GM18873 (cell line): Measurements from ENCODE around the gene RARRES2.

Experiments used
- ATAC-seq: cut with Tn5 transposase; IDR thresholded peaks from one replicate; pipeline ENCODE4 v1.9.1; 2021; ENCODE audit warnings: mild to moderate bottlenecking, moderate library complexity, moderate number of reproducible peaks; ENCODE audit not compliant: unreplicated experiment, low FRiP score

RARRES2 gene

DNA sequence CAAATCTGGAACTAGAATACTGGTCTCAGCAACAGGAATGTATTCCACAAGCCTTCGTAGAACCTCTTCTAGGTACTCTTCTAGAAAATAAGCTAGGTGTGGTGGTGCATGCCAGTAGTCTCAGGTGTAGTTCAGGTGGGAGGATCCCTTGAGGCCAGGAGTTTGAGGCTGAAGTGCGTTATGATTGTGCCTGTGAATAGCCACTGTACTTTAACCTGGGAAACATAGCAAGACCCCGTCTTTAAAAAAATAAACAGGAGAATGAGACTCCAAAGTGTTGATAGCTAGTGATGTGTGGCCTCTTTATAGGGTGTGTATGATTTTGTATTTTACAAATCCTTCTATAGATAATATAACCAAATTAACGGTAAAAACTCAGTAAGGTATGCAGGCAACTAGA, 36.2 kb upstream of the RARRES2 start:
- ATAC-seq = no peak

DNA sequence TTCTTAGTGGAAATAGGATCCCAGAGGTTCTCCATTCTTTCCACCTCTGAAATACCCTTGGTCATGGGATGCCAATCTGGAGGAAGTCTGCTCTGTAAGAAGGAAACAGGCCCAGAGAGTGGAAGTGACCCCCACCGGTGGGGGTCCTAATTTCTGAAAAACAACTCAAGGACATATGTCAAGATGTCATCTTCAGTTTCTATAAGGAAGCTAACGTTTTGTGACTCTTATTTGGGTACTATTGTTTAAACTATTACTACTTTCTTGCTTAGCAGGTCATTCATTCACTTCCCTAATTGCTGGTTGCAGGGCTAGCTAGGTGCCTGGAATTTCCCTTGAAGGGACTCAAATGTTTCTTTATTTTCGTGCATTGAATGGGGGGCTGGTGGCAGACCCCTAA, 35.8 kb upstream of the RARRES2 start:
- no peak for ATAC-seq

DNA sequence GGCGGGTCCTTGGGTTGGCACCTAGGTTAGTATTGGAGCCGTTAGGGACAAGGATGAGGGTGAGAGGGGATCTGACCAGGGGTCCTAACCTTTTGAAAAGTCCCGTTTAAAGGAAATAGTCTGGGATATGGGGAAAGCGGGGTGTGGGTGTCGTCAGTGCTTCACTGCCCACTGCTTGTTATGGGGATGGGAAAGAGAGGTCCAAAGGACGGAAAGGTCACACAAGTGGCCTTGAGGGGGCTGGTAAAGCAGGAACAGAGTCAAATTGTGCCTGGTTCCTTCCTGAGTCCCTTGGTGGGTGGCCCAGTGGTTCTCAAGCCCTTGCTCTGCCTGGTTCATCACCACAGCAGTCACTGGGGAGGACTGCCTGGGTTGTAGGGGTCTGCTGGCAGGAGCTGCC, 35.1 kb upstream of the RARRES2 start:
- no peak for ATAC-seq

DNA sequence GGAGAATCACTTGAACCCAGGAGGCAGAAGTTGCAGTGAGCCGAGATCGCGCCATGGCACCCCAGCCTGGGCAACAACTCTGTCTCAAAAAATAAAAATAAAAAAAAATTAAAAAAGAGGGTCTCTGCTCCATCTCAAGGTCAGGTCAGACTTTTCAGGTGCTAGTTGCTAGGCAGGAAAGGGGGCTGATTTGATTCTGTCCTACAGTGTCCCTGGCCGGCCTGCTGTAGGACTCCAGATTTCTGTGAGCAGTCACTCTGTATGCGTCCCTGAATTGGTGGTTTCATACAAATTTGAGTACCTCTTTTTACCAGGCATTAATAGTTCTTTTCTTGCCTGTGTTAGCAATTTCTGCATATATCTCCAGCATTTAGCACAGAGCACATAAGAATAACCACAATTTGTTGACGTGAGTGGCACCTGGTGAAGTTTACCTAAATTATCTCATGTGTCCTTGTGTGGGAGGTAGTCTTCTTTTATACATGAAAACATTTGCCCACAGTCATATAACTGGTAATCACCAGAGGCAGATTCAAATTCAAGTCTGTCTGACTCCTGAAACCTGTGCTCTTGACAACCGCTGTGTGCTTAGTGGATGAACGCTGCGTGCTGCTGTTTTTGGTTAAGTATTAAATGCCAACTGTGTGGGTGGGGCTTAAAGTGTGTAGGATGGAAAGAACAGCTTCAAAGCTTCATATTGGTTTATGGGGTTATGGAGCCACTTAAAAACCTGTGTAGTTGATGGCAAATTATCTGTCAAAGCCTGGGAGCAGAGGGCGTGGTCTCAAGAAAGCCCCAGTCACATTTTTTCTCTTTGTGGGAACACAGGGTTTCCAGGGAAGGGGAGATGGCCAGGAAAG, 34.5 kb upstream of the RARRES2 start:
- ATAC-seq = peak; percentile 23

DNA sequence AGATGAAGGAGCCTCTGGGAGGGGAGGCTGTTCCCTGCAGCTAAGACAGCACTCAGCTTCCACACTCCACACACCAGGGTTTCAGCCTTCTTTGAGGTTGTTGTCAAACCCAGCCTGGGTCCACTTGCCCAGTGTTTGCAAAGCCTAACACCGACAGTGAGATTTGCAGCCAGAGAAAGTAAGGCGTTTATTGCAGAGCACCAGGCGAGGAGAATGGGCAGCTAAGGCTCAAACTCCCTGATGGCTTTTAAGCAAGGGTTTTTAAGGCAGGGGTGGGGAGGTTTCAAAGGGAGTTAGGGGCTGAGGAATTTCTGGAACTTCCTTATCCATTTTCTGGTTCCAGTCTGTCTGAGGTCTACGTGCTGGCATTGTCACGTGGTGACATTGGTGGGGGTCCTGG, 33.0 kb upstream of the RARRES2 start:
- no peak for ATAC-seq

DNA sequence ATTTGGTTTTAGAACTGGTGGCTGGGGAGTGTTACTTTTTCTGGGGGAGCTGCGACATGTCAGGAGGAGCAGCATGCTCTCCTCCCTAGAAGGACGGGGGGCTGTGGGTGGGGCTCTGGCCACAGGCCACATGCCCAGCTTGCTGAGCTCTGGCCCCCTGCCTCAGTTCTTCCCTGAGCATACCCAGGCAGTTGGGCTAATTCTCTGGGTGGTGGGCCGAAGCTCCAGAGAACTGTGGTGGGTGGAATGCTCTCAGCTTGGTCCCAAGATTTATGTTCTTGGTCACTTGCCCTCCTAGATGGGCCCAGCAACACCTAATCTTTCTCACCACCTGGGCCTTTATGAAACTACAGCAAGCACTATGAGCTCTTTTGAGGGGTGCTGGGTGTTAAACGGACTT, 32.6 kb upstream of the RARRES2 start:
- ATAC-seq = no peak

DNA sequence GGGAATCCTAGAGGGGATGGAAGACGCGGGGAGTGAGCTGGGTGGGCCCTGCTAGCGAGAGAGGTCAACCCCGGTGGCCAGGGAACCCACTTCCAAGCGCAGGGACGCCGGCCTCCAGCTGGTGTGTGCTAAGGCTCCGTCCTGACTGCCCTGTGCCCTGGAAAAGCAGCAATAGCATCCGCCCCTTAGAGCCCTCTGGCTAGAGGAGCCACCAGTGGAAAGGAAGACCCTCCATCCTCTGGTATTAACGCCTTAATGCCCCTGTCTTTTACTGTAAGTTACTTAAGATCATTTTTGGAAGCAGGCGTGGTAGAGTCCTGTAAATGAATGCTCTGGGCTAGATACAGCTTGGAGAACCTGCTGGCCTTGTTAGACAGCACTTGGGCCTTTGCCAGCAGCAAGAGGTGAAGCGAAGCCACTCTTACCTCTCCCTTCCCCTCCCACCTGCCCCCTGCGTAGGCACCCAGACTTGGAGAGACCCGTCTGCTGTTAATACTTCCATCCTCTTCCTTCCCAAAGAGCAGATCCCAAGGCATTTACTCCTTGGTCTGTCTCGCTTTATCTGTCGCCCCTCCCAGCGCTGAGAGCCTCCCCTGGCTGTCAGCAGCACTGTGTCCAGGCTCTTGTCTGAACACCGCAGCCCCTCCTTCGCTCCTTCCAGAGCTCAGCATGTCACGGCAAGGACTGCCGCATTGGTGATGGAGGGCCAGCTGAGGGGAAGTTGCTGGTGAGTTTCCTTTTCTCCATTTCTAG, 31.8 kb upstream of the RARRES2 start:
- ATAC-seq = no peak

DNA sequence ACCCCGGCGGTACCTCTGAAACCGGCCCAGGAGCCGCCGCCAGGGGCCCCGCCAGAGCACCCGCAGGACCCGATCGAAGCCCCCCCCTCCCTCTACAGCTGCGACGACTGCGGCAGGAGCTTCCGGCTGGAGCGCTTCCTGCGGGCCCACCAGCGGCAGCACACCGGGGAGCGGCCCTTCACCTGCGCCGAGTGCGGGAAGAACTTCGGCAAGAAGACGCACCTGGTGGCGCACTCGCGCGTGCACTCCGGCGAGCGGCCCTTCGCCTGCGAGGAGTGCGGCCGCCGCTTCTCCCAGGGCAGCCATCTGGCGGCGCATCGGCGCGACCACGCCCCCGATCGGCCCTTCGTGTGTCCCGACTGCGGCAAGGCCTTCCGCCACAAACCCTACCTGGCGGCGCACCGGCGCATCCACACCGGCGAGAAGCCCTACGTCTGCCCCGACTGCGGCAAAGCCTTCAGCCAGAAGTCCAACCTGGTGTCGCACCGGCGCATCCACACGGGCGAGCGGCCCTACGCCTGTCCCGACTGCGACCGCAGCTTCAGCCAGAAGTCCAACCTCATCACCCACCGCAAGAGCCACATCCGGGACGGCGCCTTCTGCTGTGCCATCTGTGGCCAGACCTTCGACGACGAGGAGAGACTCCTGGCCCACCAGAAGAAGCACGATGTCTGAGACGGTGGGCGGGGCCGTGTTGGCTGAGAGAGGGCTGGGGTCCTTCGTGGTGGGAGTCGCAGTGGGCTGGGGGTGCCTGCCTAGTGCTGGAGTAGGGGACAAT, 31.0 kb upstream of the RARRES2 start:
- ATAC-seq = no peak

DNA sequence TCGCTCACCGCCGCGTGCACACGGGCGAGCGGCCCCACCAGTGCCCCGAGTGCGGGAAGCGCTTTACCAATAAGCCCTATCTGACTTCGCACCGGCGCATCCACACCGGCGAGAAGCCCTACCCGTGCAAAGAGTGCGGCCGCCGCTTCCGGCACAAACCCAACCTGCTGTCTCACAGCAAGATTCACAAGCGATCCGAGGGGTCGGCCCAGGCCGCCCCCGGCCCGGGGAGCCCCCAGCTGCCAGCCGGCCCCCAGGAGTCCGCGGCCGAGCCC, 30.5 kb upstream of the RARRES2 start:
- no peak for ATAC-seq

DNA sequence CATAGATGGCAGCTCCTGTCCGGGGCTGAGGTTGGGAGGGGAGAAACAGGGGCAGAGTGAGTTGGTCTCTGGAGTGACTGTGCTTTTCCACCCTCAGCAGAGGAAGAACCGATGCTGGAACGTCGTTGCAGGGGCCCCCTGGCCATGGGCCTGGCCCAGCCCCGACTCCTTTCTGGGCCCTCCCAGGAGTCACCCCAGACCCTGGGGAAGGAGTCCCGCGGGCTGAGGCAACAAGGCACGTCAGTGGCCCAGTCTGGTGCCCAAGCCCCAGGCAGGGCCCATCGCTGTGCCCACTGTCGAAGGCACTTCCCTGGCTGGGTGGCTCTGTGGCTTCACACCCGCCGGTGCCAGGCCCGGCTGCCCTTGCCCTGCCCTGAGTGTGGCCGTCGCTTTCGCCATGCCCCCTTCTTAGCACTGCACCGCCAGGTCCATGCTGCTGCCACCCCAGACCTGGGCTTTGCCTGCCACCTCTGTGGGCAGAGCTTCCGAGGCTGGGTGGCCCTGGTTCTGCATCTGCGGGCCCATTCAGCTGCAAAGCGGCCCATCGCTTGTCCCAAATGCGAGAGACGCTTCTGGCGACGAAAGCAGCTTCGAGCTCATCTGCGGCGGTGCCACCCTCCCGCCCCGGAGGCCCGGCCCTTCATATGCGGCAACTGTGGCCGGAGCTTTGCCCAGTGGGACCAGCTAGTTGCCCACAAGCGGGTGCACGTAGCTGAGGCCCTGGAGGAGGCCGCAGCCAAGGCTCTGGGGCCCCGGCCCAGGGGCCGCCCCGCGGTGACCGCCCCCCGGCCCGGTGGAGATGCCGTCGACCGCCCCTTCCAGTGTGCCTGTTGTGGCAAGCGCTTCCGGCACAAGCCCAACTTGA, 29.9 kb upstream of the RARRES2 start:
- ATAC-seq = no peak

DNA sequence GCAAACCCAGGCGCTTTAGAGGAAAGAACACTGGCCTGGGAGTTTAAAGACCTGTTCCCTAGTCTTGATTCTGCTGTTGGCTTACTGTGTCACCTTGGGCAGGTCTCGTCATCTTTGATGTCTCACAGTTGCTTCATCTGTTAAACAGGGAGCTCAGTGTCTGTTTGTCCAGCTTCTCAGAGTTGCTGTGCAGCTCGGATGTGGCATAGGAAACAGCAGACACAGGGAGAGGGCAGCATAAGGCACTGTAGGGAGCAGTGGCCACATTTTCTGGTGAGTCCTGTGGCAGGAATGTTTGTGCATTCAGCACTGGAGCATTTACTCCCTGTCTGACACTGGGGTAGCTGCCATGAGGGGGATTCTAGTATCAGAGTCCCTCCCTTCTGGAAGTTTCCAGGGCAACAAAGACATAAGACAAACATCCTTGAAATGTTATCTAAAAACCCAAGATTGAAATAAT, 29.2 kb upstream of the RARRES2 start:
- no peak for ATAC-seq

DNA sequence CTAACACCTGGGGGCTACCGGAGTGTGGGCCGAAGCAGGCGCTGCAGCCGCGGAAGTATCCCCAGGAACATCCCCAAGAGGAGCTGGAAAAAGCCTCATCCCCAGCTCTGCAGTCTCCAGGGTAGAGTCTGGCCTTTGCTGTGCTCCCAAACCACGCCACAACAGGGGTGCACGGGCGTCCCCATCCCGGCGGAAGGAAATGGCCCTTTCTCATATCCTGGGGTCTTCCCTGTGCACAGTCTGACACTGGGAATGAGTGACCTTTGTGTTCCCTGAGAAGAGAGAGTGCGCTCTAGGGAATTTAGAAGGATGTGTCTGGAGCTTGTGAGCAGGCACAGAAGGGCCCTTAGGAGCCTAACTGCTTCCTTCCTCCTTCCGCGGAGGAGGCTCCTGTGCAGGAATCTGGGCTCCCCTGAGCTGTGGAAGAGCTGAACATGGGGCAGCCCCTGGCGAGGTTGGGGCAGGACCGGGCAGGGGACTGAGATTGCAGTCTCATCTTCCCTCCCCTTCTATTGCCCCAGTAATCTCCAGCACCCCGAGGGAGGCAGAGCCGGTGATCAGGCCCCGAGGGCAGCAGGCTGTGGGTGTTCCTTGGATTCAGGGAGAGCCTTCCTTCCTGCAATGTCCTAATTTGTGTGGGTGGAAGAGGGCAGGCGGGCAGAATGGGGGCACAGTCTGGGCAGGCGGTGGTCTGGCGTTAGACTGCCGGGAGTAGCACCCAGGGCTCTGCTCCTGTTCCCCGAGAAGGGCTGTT, 28.5 kb upstream of the RARRES2 start:
- peak; percentile 0 for ATAC-seq

DNA sequence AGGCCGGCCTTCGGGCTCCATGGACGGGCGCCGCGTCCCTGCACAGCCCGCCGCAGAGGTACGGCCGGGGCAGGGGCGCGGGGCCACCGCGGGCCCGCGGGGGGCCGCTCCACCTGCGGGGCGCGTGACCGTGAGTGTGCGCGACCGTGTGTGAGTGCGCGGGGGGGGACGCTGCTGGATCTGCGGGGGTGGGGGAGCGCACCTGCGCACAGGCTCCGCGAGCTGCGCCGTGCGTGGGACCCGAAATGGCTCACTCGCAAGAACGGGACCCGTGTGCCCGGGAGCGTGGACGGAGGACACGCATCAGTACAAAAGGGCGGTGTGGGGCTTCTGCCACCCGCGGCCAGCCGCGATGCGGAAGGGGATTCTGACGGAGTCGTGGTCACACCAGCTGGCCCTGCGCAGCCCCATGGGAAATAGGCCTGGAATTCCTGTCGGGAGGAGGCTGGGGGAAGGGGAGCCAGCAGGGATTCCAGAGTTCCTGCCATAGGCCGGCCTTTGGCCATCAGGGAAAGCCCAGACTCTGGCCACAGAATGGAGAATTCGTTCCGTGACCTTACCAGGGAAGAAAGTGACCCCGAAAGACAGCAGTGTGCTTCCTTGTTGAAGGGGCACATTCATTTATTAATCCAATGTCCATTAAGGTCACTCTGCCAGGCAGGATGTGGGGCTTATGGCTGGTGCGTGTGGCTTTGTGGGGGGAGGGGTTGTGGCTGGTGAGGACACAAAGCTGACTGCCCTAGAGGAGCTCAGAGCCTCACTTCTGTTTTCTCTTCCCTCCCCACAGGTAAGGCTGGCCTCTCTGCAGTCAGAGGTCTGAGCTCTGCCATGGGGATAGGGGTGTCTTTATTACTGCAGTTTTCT, 27.7 kb upstream of the RARRES2 start:
- peak; percentile 29 for ATAC-seq

DNA sequence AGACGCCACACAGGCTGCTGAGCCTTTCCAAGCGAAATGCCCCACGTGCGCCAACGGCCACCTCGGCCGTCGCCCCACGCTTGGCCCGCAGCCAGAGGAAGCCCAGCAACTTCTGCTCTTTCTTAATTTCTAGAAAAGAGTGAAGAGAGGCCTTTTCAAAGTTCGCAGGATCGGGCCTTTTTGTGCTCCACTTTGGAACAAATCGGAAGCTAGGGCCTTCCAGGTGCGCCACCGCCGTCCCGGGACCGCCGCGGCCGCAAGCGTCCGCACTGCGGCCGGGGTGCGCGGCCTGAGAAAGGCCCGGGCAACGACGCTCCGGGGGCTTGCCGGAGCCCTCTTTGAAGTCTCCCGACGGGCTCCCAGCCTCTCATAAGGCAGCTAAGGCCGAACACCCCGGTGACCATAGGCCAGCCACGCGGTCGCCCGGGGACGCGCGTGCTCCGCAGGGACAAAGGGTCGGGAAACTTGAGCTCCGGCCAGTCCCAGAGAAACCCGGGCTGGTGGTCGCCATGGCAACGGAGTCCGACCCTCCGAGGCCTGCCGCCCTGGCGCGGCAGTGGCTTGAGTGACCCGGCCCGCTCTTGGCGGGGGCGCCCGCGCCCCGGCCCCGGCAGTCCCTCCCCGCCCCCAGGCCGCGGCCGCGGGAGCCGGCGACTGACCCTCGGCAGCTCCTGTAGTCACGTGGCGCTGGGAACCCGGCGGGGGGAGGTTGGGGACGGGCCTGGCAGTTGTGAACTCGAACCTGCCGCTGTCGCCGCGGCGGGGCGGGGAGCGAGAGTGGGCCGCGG, 26.9 kb upstream of the RARRES2 start, which contains the start of gene REPIN1:
TSS of gene REPIN1 (plus strand) at position 727 of the 788 bp plus-strand sequence. CDS start 890 bp downstream, outside the sequence.
- no peak for ATAC-seq

DNA sequence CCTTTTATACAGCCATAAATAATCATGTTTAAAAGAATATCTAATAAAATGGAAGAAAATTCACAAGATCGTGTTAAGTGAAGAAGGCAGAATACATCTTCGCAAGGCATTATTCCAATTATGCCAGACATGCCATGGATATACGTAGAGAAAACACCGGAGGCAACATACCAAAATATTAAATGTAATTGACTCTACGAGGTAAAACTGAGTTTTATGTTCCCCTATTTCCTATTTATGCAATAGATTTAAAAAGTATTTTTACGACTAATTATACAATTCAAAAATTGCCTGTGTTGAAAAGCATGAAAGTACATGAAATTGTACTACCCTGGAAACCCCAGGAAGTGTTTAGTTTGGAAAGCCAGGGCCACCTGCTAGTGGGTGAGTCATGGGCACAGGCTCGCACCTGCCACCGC, 26.3 kb upstream of the RARRES2 start:
- no peak for ATAC-seq

DNA sequence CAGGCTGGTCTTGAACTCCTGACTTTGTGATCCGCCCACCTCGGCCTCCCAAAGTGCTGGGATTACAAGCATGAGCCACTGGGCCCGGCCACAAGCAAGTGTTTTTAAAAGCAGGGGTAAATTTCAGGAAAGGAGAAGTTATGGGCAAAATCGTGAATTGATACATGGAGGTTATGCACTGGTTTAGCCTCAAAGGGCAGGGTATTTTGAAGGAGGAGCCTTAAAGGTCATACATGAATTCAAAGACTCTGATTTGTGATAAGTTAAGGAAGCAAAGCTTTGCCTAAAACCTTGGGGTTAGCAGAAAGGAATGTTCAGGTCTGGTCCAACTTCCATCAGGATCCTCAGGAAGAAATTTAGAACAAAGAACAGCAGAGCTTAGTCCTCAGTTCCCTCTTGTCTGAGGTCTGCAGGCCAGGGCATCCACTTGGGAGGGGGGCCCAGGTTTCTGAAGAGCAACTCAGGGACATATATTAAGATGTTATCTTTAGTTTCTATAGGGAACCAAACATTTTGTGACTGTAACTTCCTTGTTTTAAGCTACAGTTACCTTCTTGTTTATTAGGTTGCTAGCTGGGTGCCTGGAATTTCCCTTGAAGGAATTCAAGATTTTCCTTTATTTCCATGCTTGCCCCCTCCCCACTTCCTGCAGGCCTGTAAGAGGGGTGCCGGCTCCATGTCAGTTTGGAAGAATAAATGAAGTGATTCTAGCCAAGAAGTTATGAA, 24.4 kb upstream of the RARRES2 start:
- no peak for ATAC-seq

DNA sequence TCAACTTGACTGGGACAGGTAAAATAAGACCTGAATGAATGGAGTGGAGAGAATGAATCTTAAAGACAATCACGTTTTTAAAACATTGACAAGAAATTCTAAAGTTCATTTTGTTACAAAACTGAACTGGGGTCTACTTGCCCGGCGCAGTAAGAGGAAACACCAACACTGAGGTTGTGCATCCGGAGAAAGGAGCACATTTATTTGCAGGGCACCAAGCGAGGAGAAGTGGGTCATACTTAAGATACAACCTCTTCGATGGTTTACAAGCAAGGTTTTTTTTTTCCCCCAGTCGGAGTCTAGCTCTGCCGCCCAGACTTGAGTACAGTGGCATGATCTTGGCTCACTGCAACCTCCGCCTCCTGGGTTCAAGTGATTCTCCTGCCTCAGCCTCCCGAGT, 23.8 kb upstream of the RARRES2 start:
- ATAC-seq = no peak
